ENCODE data around the gene PICALM.
"Not testable (repeated sequence)": the region's sequence is repeated elsewhere in the genome, so short reads cannot be mapped to it uniquely, and the experiment has no call there.

PICALM gene

GRCh38 chr11:85960678-85961077 is 108.2 kb downstream of the PICALM start:
- no peak for ATAC-seq (ENCODE audit: low read depth)
- H3K4me1 ChIP-seq (ENCODE audit: insufficient read depth, poor library complexity, severe bottlenecking) = peaks cover 15% of the 10 kb centered on the region

GRCh38 chr11:85955531-85955930 is 113.4 kb downstream of the PICALM start:
- DNase-seq (ENCODE audit: low spot score) (no peak), ATAC-seq (ENCODE audit: low read depth) (no peak)
- TF ChIP-seq CTCF (IDR thresholded peaks at IDR 0.05; ENCODE audit: poor library complexity, severe bottlenecking) = no peak
- Histone ChIP-seq H3K36me3 (ENCODE audit: low read depth) (peaks cover 43% of the 10 kb centered on the region), H3K27me3 (ENCODE audit: insufficient read depth, poor library complexity, severe bottlenecking) (no peaks in the 10 kb centered on the region), H3K4me1 (ENCODE audit: insufficient read depth, poor library complexity, severe bottlenecking) (no peaks in the 10 kb centered on the region), H3K4me3 (ENCODE audit: severe bottlenecking) (no peak overlapping the region), H3K9me3 (ENCODE audit: severe bottlenecking) (peaks cover 3% of the 10 kb centered on the region), H3K27ac (ENCODE audit: poor library complexity, severe bottlenecking) (no peak overlapping the region)

More at GRCh38 chr11:85960678-85961077, 108.2 kb downstream of the PICALM start:
- Histone ChIP-seq H3K4me3 (ENCODE audit: severe bottlenecking) (no peak overlapping the region), H3K27me3 (ENCODE audit: insufficient read depth, poor library complexity, severe bottlenecking) (no peaks in the 10 kb centered on the region), H3K9me3 (ENCODE audit: severe bottlenecking) (peaks cover 3% of the 10 kb centered on the region), H3K27ac (ENCODE audit: poor library complexity, severe bottlenecking) (peak overlapping the region; percentile 76), H3K36me3 (ENCODE audit: low read depth) (peaks cover 79% of the 10 kb centered on the region)
- no peak for DNase-seq (ENCODE audit: low spot score)
- TF ChIP-seq CTCF (IDR thresholded peaks at IDR 0.05; ENCODE audit: poor library complexity, severe bottlenecking) = no peak

- Histone ChIP-seq H3K4me3 (ENCODE audit: severe bottlenecking) (no peak overlapping the region), H3K4me1 (ENCODE audit: insufficient read depth, poor library complexity, severe bottlenecking) (peaks cover 5% of the 10 kb centered on the region), H3K9me3 (ENCODE audit: severe bottlenecking) (peaks cover 3% of the 10 kb centered on the region), H3K27me3 (ENCODE audit: insufficient read depth, poor library complexity, severe bottlenecking) (no peaks in the 10 kb centered on the region), H3K27ac (ENCODE audit: poor library complexity, severe bottlenecking) (no peak overlapping the region), H3K36me3 (ENCODE audit: low read depth) (peaks cover 28% of the 10 kb centered on the region)
- DNase-seq (ENCODE audit: low spot score) (no peak), ATAC-seq (ENCODE audit: low read depth) (no peak)
- TF ChIP-seq CTCF (IDR thresholded peaks at IDR 0.05; ENCODE audit: poor library complexity, severe bottlenecking) = no peak
Observed at GRCh38 chr11:85953491-85954143, 115.3 kb downstream of the PICALM start.

- H3K36me3 ChIP-seq (ENCODE audit: low read depth) = peaks cover 12% of the 10 kb centered on the region
- not testable (repeated sequence) for H3K27me3 ChIP-seq (ENCODE audit: insufficient read depth, poor library complexity, severe bottlenecking); H3K9me3 ChIP-seq (ENCODE audit: severe bottlenecking); ATAC-seq (ENCODE audit: low read depth); DNase-seq (ENCODE audit: low spot score); H3K27ac ChIP-seq (ENCODE audit: poor library complexity, severe bottlenecking); H3K4me3 ChIP-seq (ENCODE audit: severe bottlenecking)
- peaks cover 16% of the 10 kb centered on the region for H3K4me1 ChIP-seq (ENCODE audit: insufficient read depth, poor library complexity, severe bottlenecking)
Observed at GRCh38 chr11:85952108-85952485, 116.8 kb downstream of the PICALM start.

- Histone ChIP-seq H3K36me3 (ENCODE audit: low read depth) (peaks cover 7% of the 10 kb centered on the region), H3K27ac (ENCODE audit: poor library complexity, severe bottlenecking) (no peak overlapping the region), H3K9me3 (ENCODE audit: severe bottlenecking) (no peaks in the 10 kb centered on the region), H3K4me3 (ENCODE audit: severe bottlenecking) (no peak overlapping the region), H3K27me3 (ENCODE audit: insufficient read depth, poor library complexity, severe bottlenecking) (no peaks in the 10 kb centered on the region), H3K4me1 (ENCODE audit: insufficient read depth, poor library complexity, severe bottlenecking) (peaks cover 16% of the 10 kb centered on the region)
- no peak for TF ChIP-seq CTCF (IDR thresholded peaks at IDR 0.05; ENCODE audit: poor library complexity, severe bottlenecking)
- ATAC-seq (ENCODE audit: low read depth) (no peak), DNase-seq (ENCODE audit: low spot score) (no peak)
Observed at GRCh38 chr11:85951428-85952107, 117.3 kb downstream of the PICALM start.

Data from RWPE2 (cell line).